HT-29 (cell line): ENCODE data around the gene GNAI2. TPM values are rescaled to one million over a fixed set of nuclear protein-coding genes. Genes with fewer than 3 reads are reported as not detected.
A peak's percentile ranks its signal among the peaks of the same experiment; 100 is the strongest.
"Not testable (repeated sequence)": the region's sequence is repeated elsewhere in the genome, so short reads cannot be mapped to it uniquely, and the experiment has no call there.

Experiments
- DNase-seq: peaks from one replicate; pipeline ENCODE4 v3.0.0-alpha.2; 2015; ENCODE audit warnings: low spot score
- total RNA-seq: library from RNA; depleted of rRNA; stranded (reverse); fragments of >200 nt; shearing (Covaris generic); gene quantifications from 2 replicates; pipeline ENCODE4 v1.2.3, GENCODE V29; 2014

GNAI2 gene
- total RNA-seq, 1 experiment from 2014 or later: 167 TPM

DNA sequence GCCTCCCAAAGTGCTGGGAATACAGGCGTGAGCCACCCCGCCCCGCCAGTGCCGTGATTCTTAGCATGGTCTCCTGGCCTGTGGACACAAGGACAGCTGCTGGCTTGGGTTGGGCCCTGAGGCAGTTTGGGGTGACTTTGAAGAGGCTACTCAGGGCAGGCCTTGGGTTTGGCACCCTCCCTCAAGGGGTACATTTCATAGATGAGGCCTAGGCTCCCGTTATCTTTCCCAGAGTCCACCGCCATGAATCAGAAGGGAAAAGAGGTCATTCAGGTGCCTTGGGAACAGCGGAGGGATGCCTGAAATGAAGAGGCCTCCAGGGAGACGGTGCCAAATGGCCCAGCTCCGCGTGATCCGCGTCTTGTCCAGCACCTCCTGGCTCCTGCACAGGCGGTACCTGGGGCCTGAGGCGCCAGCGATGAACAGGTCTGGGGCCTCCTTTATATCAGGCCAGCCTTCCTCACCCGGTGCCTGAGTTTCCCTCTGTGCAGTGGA is 9.3 kb downstream of the GNAI2 start:
- no peak for DNase-seq

- DNase-seq: peak; percentile 81
These were observed 10.0 kb downstream of the GNAI2 start for GRCh38 chr3:50245831-50246516.

GRCh38 chr3:50246517-50246954 is 10.5 kb downstream of the GNAI2 start:
- DNase-seq: no peak

GRCh38 chr3:50248387-50248786 is 12.4 kb downstream of the GNAI2 start:
- no peak for DNase-seq

DNA sequence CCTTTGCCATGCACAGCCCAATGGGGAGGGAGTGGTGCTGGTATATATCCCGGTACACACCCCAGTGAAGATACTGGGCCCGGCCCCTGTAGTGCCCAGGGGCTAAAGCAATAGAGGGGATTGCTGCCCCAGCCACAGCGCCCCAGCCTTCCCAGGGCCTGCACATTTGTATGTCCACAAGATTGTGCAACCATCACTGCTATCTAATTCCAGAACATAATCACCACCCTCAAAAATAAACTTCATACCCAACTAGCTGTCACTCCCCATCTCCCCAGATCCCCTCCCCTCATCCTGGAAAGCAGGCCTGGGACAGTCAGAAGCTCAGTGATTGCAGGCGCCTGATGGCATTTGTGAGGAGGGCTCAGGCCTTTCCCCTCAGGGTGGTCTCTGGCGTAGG is 13.5 kb downstream of the GNAI2 start:
- DNase-seq: no peak

- no peak for DNase-seq
These were observed 14.5 kb downstream of the GNAI2 start for GRCh38 chr3:50250514-50250913.

GRCh38 chr3:50251220-50251619 is 15.2 kb downstream of the GNAI2 start:
- DNase-seq: no peak

DNA sequence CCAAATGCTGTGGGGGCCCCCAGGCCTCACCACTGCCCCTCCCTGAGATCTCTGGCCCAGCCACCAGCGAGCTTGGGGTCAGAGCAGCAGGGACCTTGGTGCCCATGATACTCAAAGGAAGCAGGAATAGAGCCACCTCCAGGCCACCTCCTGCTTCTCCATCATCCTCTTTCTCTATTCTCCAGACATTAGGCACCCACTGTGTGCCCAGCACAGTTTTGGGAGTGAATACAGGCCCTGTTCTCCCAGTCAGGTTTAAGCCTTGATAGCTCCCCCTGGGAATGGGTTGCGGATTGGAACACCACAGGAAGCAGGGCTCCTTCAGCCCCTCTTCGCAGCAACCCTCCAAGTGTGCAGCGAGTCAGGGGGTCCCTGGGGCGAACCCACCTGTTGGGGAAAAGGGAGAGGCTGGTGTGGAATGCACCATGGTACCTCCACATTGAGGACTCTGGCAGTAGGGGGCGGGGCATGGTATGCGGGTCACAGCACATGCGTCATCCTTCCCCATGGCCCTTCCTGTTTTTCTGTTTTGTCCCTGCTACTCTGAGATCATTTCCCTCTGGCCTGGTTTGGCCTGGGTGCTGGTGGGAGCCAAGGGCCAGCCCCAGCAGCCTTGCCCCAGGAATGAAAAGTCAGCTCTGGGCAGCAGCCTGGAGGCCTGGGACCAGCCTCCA is 18.7 kb downstream of the GNAI2 start:
- no peak for DNase-seq

DNA sequence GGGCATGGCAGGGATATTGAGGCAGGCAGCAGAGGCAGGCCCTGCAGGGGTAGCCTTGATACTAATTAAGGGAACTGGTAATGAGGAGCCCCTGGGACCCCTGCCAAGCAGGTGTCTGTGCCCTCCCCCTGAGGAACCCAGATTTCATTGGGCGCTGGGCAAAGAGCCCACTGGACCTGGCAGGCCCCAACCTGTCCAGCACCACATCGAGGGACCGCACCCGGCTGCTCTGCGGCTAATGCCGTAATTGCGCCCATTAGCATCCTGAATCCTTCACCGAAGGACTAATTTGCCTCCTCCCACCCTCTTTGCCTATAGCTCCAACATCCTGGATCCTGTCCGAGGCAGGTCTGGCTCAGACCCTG is 19.2 kb downstream of the GNAI2 start:
- DNase-seq: no peak

- DNase-seq: peak; percentile 61
These were observed 21.2 kb downstream of the GNAI2 start for GRCh38 chr3:50256978-50257890.

DNA sequence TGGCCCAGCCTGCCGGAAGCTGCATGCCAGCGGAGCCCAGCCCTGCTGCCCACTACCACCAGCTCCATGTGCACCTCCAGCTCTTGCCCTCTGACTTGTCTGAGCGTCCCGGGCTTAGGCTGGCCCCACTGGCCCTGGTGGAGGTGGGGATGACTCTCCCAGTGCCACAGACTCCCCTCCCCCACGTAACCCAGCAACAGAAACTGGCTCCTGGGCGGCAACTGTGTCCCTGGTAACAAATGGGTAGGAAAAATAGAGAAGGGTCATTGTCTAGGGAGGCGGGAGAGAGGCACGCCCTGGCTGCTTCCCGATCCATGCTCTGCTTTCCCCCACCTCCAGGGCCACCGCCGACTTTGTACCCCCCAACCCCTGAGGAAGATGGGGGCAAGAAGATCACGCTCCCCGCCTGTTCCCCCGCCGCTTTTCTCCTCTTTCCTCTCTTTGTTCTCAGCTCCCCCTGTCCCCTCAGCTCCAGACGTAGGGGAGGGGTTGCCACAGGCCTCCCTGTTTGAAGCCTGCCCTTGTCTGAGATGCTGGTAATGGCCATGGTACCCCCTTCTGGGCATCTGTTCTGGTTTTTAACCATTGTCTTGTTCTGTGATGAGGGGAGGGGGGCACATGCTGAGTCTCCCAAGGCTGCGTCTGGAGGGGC is 22.2 kb downstream of the GNAI2 start:
- no peak for DNase-seq

- no peak for DNase-seq
These were observed 23.0 kb downstream of the GNAI2 start for GRCh38 chr3:50258979-50259378.

GRCh38 chr3:50259432-50260026 is 23.5 kb downstream of the GNAI2 start:
- DNase-seq: no peak

DNA sequence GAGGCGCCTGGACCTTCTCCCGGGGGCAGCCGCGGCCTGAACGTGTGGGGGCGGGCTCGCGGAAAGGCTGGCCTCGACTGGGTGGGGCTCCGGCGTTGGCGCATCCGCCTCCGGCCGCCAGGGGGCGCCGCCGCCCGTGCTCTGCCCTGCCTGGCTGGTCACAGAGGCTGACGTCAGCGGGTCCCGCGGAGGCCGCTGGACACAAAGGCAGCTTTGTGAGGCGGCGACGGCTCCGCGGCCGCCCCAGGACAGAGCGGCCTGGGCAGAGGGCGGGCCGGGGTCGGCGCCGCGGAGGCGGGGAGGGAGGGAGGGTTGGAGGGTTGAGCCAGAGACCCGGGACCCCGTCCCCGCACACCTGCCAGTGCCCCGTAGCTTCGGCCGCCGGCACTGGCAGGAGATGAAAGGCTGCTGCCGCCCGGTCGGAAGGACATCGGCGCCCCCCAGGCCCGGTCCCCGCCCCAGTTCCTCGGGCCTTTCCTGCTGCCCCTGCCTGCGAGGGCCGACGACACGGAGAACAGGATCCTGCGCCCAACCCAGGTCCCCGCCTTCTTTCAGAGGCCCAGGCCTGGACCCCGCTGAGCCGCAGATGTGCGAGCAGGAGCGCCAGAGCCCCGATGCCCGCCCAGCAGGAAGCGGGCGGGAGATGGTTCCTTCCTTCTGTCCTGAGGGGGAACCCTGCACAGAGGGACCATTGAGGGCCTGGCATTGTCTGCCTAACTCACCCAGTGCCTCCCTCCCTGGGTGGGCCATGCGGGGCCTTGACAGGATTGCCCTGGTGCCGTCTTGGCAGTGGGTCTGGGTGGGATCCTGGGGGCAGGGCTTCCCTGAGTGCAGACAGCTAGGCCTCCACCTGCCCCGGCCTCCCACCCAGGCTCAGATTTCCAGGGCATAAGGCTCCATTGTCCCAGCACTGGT is 24.3 kb downstream of the GNAI2 start:
- peak; percentile 82 for DNase-seq

DNA sequence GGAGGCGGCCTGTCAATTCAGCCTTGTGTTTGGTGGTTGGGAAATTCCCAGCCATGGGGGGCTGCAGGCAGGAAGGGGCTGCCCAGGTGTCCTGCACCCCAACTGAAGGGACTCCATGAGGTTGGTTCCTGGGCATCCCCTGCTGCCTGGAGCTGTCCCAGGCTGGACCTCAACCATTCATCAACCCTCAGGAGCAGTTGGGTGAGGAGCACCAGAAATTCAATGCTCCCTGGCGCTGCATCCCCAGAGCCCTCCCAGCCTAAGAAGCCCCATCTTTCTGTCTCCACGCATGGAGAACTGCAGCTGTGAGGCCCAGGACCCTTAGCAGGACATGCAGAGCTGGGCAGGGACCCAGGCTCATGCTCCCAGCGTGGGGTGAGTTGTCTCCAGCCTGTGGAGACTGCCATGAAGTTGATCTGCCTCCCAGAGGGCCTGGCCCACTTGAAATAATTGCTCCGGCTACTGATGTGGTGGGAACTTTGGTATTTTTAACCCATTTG is 25.0 kb downstream of the GNAI2 start:
- DNase-seq: no peak

DNA sequence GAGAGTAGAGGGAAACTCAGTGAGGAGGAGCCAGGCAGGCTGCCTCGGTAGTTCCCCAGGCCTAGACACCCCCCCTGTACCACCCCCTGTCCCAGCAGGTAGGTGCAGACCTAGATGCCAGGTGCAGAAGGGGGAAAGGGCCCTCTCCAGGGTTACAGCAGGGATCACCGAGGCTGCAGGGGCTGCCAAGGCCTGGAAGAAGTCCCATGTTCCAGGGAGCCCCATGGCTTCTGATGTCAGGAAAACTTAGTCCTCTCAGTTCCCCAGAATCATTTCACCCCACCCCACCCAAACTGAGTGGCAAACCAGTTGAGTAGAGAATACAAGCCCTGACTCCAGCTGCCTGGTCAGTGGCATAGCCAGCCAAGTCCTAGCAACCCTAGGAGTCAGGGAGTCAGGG is 25.5 kb downstream of the GNAI2 start:
- no peak for DNase-seq

GRCh38 chr3:50262200-50262599 is 26.2 kb downstream of the GNAI2 start:
- not testable (repeated sequence) for DNase-seq

GRCh38 chr3:50262778-50263177 is 26.8 kb downstream of the GNAI2 start:
- DNase-seq: no peak

GRCh38 chr3:50263478-50264382 is 27.7 kb downstream of the GNAI2 start:
- DNase-seq: no peak
